GM12878 (cell line): ENCODE data around the gene FGF2. TPM values are rescaled to one million over a fixed set of nuclear protein-coding genes. Genes with fewer than 3 reads are reported as not detected.

ENCODE experiments used
- ATAC-seq: fragments of 200-7000 bp; cut with Tn5 transposase; 3 replicates; pipeline ENCODE4 v1.9.1; 2020; ENCODE audit warnings: mild to moderate bottlenecking, moderate library complexity
- BruUV-seq: library from RNA; stranded (reverse); fragments of 400-500 nt; replicated peaks from 2 replicates; lab custom pipeline; 2021; lab: Mats Ljungman, UMichigan
- CTCF ChIA-PET: fragments of 300-600 bp; sonication (Branson Sonifier 250); formaldehyde crosslinking; extraction: SDS; loops from one replicate; lab custom pipeline; 2021; ENCODE audit warnings: inconsistent platforms; lab: Yijun Ruan, JAX
- POLR2A ChIA-PET: fragments of 350-600 bp; formaldehyde crosslinking; extraction: SDS; loops from one replicate; lab custom pipeline; 2021; ENCODE audit warnings: inconsistent platforms; lab: Charles Lee
- RAD21 ChIA-PET: fragments of 300-600 bp; sonication (Branson Sonifier 250); formaldehyde crosslinking; loops from one replicate; lab custom pipeline; 2023; ENCODE audit warnings: antibody characterized with exemption; ENCODE audit not compliant: unreplicated experiment; lab: Charles Lee
- SMC1A ChIA-PET: fragments of 300-600 bp; sonication (Branson Sonifier 250); formaldehyde crosslinking; loops from one replicate; lab custom pipeline; 2023; ENCODE audit not compliant: unreplicated experiment, uncharacterized antibody; lab: Charles Lee
- DNase-seq: peaks from one replicate; pipeline ENCODE4 v3.0.0-alpha.2; 2011; ENCODE audit warnings: low read depth, low spot score
- FAIRE-seq: peaks from 3 replicates; lab custom pipeline; 2011; peaks lifted over from hg19 to GRCh38; lab: Jason Lieb, UNC
- H2AFZ ChIP-seq: 2 replicates; pipeline ENCODE4 v1.6.0; 2011; ENCODE audit warnings: low read depth, low read length, control low read depth; ENCODE audit not compliant: control insufficient read depth
- H3K27ac ChIP-seq: 2 replicates; pipeline ENCODE4 v1.5.1; 2011; ENCODE audit warnings: control low read depth; ENCODE audit not compliant: control insufficient read depth, insufficient read depth
- H3K27me3 ChIP-seq, 2 experiments: replicated peaks in 1 of 2; 2 replicates each; pipeline versions ENCODE4 v1.6.0 to v1.6.1; 2011; ENCODE audit warnings: low read length in 1 of 2; ENCODE audit not compliant: control insufficient read depth in 2 of 2, insufficient read depth in 2 of 2
- H3K36me3 ChIP-seq, 2 experiments: 2 replicates each; pipeline ENCODE4 v1.5.1; 2011; ENCODE audit warnings: low read length in 1 of 2; ENCODE audit not compliant: control insufficient read depth in 2 of 2, insufficient read depth in 2 of 2
- H3K4me1 ChIP-seq: 2 replicates; pipeline ENCODE4 v1.6.1; 2011; ENCODE audit warnings: mild to moderate bottlenecking, low read length, moderate library complexity, mixed read lengths; ENCODE audit not compliant: control insufficient read depth, insufficient read depth
- H3K4me2 ChIP-seq: 2 replicates; pipeline ENCODE4 v1.6.0; 2011; ENCODE audit warnings: control low read depth; ENCODE audit not compliant: control insufficient read depth, insufficient read depth
- H3K4me3 ChIP-seq: fragments of 200-600 bp; sonication (generic); 2 replicates; pipeline ENCODE4 v1.5.1; 2016
- H3K79me2 ChIP-seq: 2 replicates; pipeline ENCODE4 v1.6.0; 2011; ENCODE audit warnings: low read length; ENCODE audit not compliant: control insufficient read depth, insufficient read depth
- H3K9ac ChIP-seq: 2 replicates; pipeline ENCODE4 v1.8.0; 2011; ENCODE audit warnings: low read length, control low read depth, mixed read lengths; ENCODE audit not compliant: control insufficient read depth, insufficient read depth
- H3K9me3 ChIP-seq: replicated peaks from 3 replicates; pipeline ENCODE4 v1.5.1; 2011; ENCODE audit warnings: mild to moderate bottlenecking, low read length; ENCODE audit not compliant: control insufficient read depth, insufficient read depth
- H4K20me1 ChIP-seq: 2 replicates; pipeline ENCODE4 v1.6.0; 2011; ENCODE audit not compliant: control insufficient read depth, insufficient read depth
- ASH2L ChIP-seq: fragments of 300-600, 200-600 bp; sonication (generic); IDR thresholded peaks from 2 replicates; pipeline ENCODE4 v1.6.1; 2017; ENCODE audit warnings: low read depth, mild to moderate bottlenecking, borderline replicate concordance
- CBX5 ChIP-seq: sonication (generic); IDR thresholded peaks from 2 replicates; pipeline ENCODE4 v1.6.1; 2016; ENCODE audit warnings: low read depth, moderate library complexity, mild to moderate bottlenecking, inconsistent platforms
- CEBPB ChIP-seq, 2 experiments: fragments of 150-350 bp in 1 of 2; IDR thresholded peaks; 2 replicates each; pipeline ENCODE4 v1.6.1; 2012 to 2014; ENCODE audit warnings: low read depth in 2 of 2, low read length in 2 of 2, borderline replicate concordance in 1 of 2, inconsistent platforms in 1 of 2
- ETV6 ChIP-seq, 2 experiments: fragments of 450-650 bp in 1 of 2; IDR thresholded peaks in 1 of 2; conservative IDR thresholded peaks in 1 of 2; 2 replicates each; pipeline ENCODE4 v1.6.1; 2014; ENCODE audit warnings: antibody characterized with exemption in 1 of 2, borderline replicate concordance in 1 of 2, low read depth in 1 of 2, mild to moderate bottlenecking in 1 of 2, moderate library complexity in 1 of 2
- GABPA ChIP-seq: IDR thresholded peaks from 2 replicates; pipeline ENCODE4 v1.6.1; 2014; ENCODE audit warnings: antibody characterized with exemption, low read depth, mild to moderate bottlenecking, inconsistent platforms
- MYB ChIP-seq: fragments of 150-350 bp; IDR thresholded peaks from 2 replicates; pipeline ENCODE4 v1.6.1; 2014; ENCODE audit warnings: mild to moderate bottlenecking, low read depth, low read length, borderline replicate concordance
- NR2C1 ChIP-seq: fragments of 450-650 bp; IDR thresholded peaks from 2 replicates; pipeline ENCODE4 v1.6.1; 2017; ENCODE audit warnings: antibody characterized with exemption, mild to moderate bottlenecking, moderate library complexity
- RB1 ChIP-seq: fragments of 450-650 bp; formaldehyde crosslinking; IDR thresholded peaks from 2 replicates; pipeline ENCODE4 v1.6.1; 2017; ENCODE audit warnings: mild to moderate bottlenecking, borderline replicate concordance
- RBBP5 ChIP-seq: fragments of 200-600 bp; sonication (generic); conservative IDR thresholded peaks from 2 replicates; pipeline ENCODE4 v1.6.1; 2016
- RELB ChIP-seq: fragments of 450-650 bp; IDR thresholded peaks from 2 replicates; pipeline ENCODE4 v1.6.1; 2017; ENCODE audit warnings: low read depth, mild to moderate bottlenecking, moderate library complexity
- SMARCA5 ChIP-seq: fragments of 450-650 bp; IDR thresholded peaks from 2 replicates; pipeline ENCODE4 v1.6.1; 2017; ENCODE audit warnings: mild to moderate bottlenecking
- SREBF1 ChIP-seq: IDR thresholded peaks from 2 replicates; pipeline ENCODE4 v1.6.1; 2012; ENCODE audit warnings: mild to moderate bottlenecking, low read length
- SUPT20H ChIP-seq: IDR thresholded peaks from 2 replicates; pipeline ENCODE4 v1.6.1; 2011; ENCODE audit warnings: low read depth, mild to moderate bottlenecking, low read length, moderate library complexity, borderline replicate concordance; ENCODE audit not compliant: control insufficient read depth
- SUZ12 ChIP-seq: fragments of 200-600 bp; sonication (generic); IDR thresholded peaks from one replicate; pipeline ENCODE4 v1.6.1; 2018; ENCODE audit warnings: antibody characterized with exemption, mild to moderate bottlenecking; ENCODE audit not compliant: unreplicated experiment
- TAF1 ChIP-seq: IDR thresholded peaks from 2 replicates; pipeline ENCODE4 v1.6.1; 2011; ENCODE audit warnings: mild to moderate bottlenecking, low read depth, low read length, borderline replicate concordance
- TARDBP ChIP-seq: IDR thresholded peaks from 2 replicates; pipeline ENCODE4 v1.6.1; 2016; ENCODE audit warnings: borderline replicate concordance
- YY1 ChIP-seq: IDR thresholded peaks from 2 replicates; pipeline ENCODE4 v1.6.1; 2011; ENCODE audit warnings: low read depth, mild to moderate bottlenecking, low read length
- WGBS: methylation state at CpG from one replicate; pipeline ENCODE4 v1.1.6; 2016; ENCODE audit warnings: low lambda C conversion rate; ENCODE audit not compliant: insufficient replicate concordance, insufficient coverage; ENCODE audit errors: missing lambda C conversion rate; 5-methylcytosine and 5-hydroxymethylcytosine counted together
- in situ Hi-C: fragments of 300-500 bp; cut with MboI; formaldehyde crosslinking; loops from 9 replicates; pipeline ENCODE4 v1.14.3; 2018; ENCODE audit warnings: mixed read lengths
- intact Hi-C: fragments of 100-400 bp; cut with micrococcal nuclease; formaldehyde crosslinking; loops from one replicate; pipeline ENCODE4 v1.14.2; 2022; ENCODE audit not compliant: unreplicated experiment
- polyA plus RNA-seq, 11 experiments: library from polyadenylated mRNA; depleted of rRNA in 4 of 11; unstranded in 6 of 11; stranded (reverse) in 5 of 11; fragments of >200 nt; fragmentation: Nextera tagmentation in 4 of 11; fragmentation: Illumina TruSeq in 1 of 11; extraction: Ambion mirVana in 4 of 11; extraction: Trizol in 1 of 11; gene quantifications; 1 replicate in 1 of 11; 2 replicates in 10 of 11; pipeline versions ENCODE4 v1.2.1 to v1.2.3, GENCODE V29; 2011 to 2016; ENCODE audit warnings: inconsistent platforms in 2 of 11, missing spikeins in 2 of 11, low read depth in 1 of 11
- total RNA-seq, 4 experiments: library from RNA; depleted of rRNA in 3 of 4; stranded (reverse); fragments of >200 nt in 3 of 4; fragmentation: Illumina TruSeq in 1 of 4; extraction: Trizol in 1 of 4; gene quantifications; 2 replicates each; pipeline versions ENCODE4 v1.2.1 to v1.2.3, GENCODE V29; 2013 to 2021
- TF ChIP-seq, protein P1 (sequence below): fragments of 450-650 bp; IDR thresholded peaks from 2 replicates; pipeline ENCODE4 v1.6.1; 2014; ENCODE audit warnings: mild to moderate bottlenecking

Gene FGF2
- total and polyA plus RNA-seq, 10 of the 15 experiments (the other 5 are each of a cell fraction or from before 2014, with no cell fraction given) = 0.13 to 1.7 (median 0.25) TPM

GRCh38 chr4:122914938-122915337, 88.3 kb downstream of the FGF2 start:
- SMC1A ChIA-PET = interaction anchor here (1.0 to 6.6 kb wide), 13 partner anchors 9 to 204 kb away, joined by 3 to 73 read pairs (median 4); partner anchors contain the start of gene BBS12
- in situ Hi-C loops = loop anchor here (10.0 kb wide), 1 partner anchor 310 kb away; no protein-coding TSS in a partner anchor

GRCh38 chr4:122917731-122918130, 91.1 kb downstream of the FGF2 start:
- Histone ChIP-seq H3K4me3 (no peak overlapping the region), H3K9ac (no peak overlapping the region), H3K27ac (no peak overlapping the region), H3K9me3 (no peaks in the 10 kb centered on the region), H3K4me1 (no peaks in the 10 kb centered on the region), H2AFZ (no peak overlapping the region), H3K79me2 (peaks cover 1% of the 10 kb centered on the region; the same call in 1 of the 2 replicates), H3K27me3 (no peaks in the 10 kb centered on the region), H3K36me3 (no peaks in the 10 kb centered on the region), H4K20me1 (no peaks in the 10 kb centered on the region), H3K4me2 (no peak overlapping the region)
- SMC1A ChIA-PET = interaction anchor here (0.6 kb wide), 1 partner anchor 551 kb away, joined by 3 read pairs; no protein-coding TSS in a partner anchor
- in situ Hi-C loops = loop anchor here (10.0 kb wide), 1 partner anchor 313 kb away; no protein-coding TSS in a partner anchor
- CTCF ChIA-PET = interaction anchor here (1.2 to 7.0 kb wide), 2 partner anchors 138 to 161 kb away, joined by 3 to 124 read pairs; no protein-coding TSS in a partner anchor
- ATAC-seq (no peak), FAIRE-seq (no peak), DNase-seq (no peak)
- BruUV-seq = no TSS peak
- RAD21 ChIA-PET = no interaction called here
- 93% methylated on average over 5 of the region's 5 CpGs for WGBS
- POLR2A ChIA-PET = no interaction called here
- intact Hi-C loops = no loop called here
- TF ChIP-seq GABPA = no peak
- no peak for TF ChIP-seq TAF1
- no peak for TF ChIP-seq SMARCA5
- TF ChIP-seq CEBPB (IDR thresholded peaks at IDR 0.05; ENCODE audit: borderline replicate concordance in 1 of 2, low read depth in 2 of 2, low read length in 2 of 2) = no peak
- no peak for TF ChIP-seq RELB
- no peak for TF ChIP-seq ETV6 (conservative IDR thresholded peaks at IDR 0.05 in 1 of 2, IDR thresholded peaks at IDR 0.05 in 1 of 2; ENCODE audit: borderline replicate concordance in 1 of 2, low read depth in 1 of 2)
- TF ChIP-seq CBX5 = no peak
- TF ChIP-seq TARDBP = no peak
- TF ChIP-seq, protein P1, sequence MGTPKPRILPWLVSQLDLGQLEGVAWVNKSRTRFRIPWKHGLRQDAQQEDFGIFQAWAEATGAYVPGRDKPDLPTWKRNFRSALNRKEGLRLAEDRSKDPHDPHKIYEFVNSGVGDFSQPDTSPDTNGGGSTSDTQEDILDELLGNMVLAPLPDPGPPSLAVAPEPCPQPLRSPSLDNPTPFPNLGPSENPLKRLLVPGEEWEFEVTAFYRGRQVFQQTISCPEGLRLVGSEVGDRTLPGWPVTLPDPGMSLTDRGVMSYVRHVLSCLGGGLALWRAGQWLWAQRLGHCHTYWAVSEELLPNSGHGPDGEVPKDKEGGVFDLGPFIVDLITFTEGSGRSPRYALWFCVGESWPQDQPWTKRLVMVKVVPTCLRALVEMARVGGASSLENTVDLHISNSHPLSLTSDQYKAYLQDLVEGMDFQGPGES = no peak

More at GRCh38 chr4:122914938-122915337, 88.3 kb downstream of the FGF2 start:
- no peaks in the 10 kb centered on the region for H3K9me3 ChIP-seq
- H3K4me3 ChIP-seq = no peak overlapping the region
- FAIRE-seq (no peak), ATAC-seq (no peak), DNase-seq (no peak)
- H2AFZ ChIP-seq = no peak overlapping the region
- H3K27ac ChIP-seq = no peak overlapping the region
- intact Hi-C loops = loop anchor here (1.0 to 5.0 kb wide), 2 partner anchors 157 to 313 kb away; no protein-coding TSS in a partner anchor
- H3K4me1 ChIP-seq = no peaks in the 10 kb centered on the region
- H3K9ac ChIP-seq = no peak overlapping the region
- no TSS peak for BruUV-seq
- H4K20me1 ChIP-seq = no peaks in the 10 kb centered on the region
- H3K79me2 ChIP-seq = no peaks in the 10 kb centered on the region
- ChIA-PET POLR2A (no interaction called here), CTCF (interaction anchor here (0.9 to 7.0 kb wide), 29 partner anchors 8 to 1014 kb away, joined by 3 to 124 read pairs (median 4); partner anchors contain the start of genes BBS12 and NUDT6), RAD21 (interaction anchor here (0.9 to 3.5 kb wide), 11 partner anchors 15 to 312 kb away, joined by 3 to 34 read pairs (median 5); partner anchors contain the start of gene BBS12)
- no peak for TF ChIP-seq SUZ12
- no peak for TF ChIP-seq SUPT20H
- TF ChIP-seq RB1 = no peak
- TF ChIP-seq RBBP5 = no peak
- no peak for TF ChIP-seq ASH2L
- no peak for TF ChIP-seq NR2C1
- no peak for TF ChIP-seq MYB
- no peak for TF ChIP-seq SREBF1
- TF ChIP-seq YY1 = no peak
- 77% methylated on average over 3 of the region's 3 CpGs for WGBS
- H3K4me2 ChIP-seq = no peak overlapping the region
- no peaks in the 10 kb centered on the region for H3K27me3 ChIP-seq
- no peaks in the 10 kb centered on the region for H3K36me3 ChIP-seq
